Kidney (tissue), 14 donors: Measurements from ENCODE around the gene FANCB. TPM values are rescaled to one million over a fixed set of nuclear protein-coding genes. Genes with fewer than 3 reads are reported as not detected.

Experiments used
- DNase-seq, 5 donors: peaks; one replicate each; pipeline ENCODE4 v3.0.0-alpha.2; 2013 to 2020
- FAIRE-seq: peaks from 2 replicates; lab custom pipeline; 2012; peaks lifted over from hg19 to GRCh38; lab: Jason Lieb, UNC
- H3K27ac ChIP-seq, 2 donors: one replicate each; pipeline ENCODE4 v1.7.0; 2013; ENCODE audit warnings: low read depth in 2 of 2, low read length in 2 of 2, inconsistent platforms in 1 of 2
- H3K27me3 ChIP-seq: one replicate; pipeline ENCODE4 v1.7.1; 2013; ENCODE audit warnings: low read length, inconsistent platforms; ENCODE audit not compliant: control insufficient read depth, insufficient read depth
- H3K36me3 ChIP-seq, 3 donors: one replicate each; pipeline versions ENCODE4 v1.7.0 to v1.7.1; 2013; ENCODE audit warnings: low read length in 3 of 3, control low read depth in 1 of 3, inconsistent platforms in 1 of 3; ENCODE audit not compliant: insufficient read depth in 3 of 3, control insufficient read depth in 2 of 3
- H3K4me1 ChIP-seq, 3 donors: one replicate each; pipeline versions ENCODE4 v1.7.0 to v1.7.1; 2013; ENCODE audit warnings: low read length in 3 of 3, inconsistent platforms in 1 of 3, low read depth in 1 of 3; ENCODE audit not compliant: control insufficient read depth in 2 of 3, insufficient read depth in 2 of 3
- H3K4me3 ChIP-seq, 3 donors: one replicate each; pipeline versions ENCODE4 v1.7.0 to v1.8.1; 2013; ENCODE audit warnings: low read length in 3 of 3, control low read depth in 1 of 3, inconsistent platforms in 1 of 3
- H3K9ac ChIP-seq, 3 donors: one replicate each; pipeline versions ENCODE4 v1.7.0 to v1.7.1; 2013; ENCODE audit warnings: low read length in 3 of 3, control low read depth in 1 of 3, inconsistent platforms in 1 of 3
- H3K9me3 ChIP-seq, 3 donors: one replicate each; pipeline versions ENCODE4 v1.7.0 to v1.7.1; 2013; ENCODE audit warnings: low read length in 3 of 3, control low read depth in 1 of 3, inconsistent platforms in 1 of 3; ENCODE audit not compliant: control insufficient read depth in 2 of 3, insufficient read depth in 1 of 3
- CTCF ChIP-seq: IDR thresholded peaks from 3 replicates; pipeline ENCODE4 v1.5.1; 2012; ENCODE audit warnings: mild to moderate bottlenecking, moderate library complexity, borderline replicate concordance; ENCODE audit not compliant: insufficient read depth; ENCODE audit errors: extremely low read depth
- intact Hi-C: fragments of 100-400 bp; cut with DNase I; formaldehyde crosslinking; loops from one replicate; pipeline ENCODE4 v1.11.1; 2022
- polyA plus RNA-seq: library from polyadenylated mRNA; stranded (reverse); fragments of 350-450 nt; fragmentation: Illumina TruSeq; extraction: RNeasy Lipid Tissue Mini Kit (QIAGEN cat#74804); gene quantifications from one replicate; pipeline ENCODE4 v1.2.3, GENCODE V29; 2014; ENCODE audit warnings: low read depth, low replicate concordance; ENCODE audit not compliant: insufficient read depth
- total RNA-seq: library from RNA; stranded (reverse); fragmentation: NEBNext Ultra II Directional; extraction: Animal tissue kit (Norgen Biotek cat#: 25700); gene quantifications from one replicate; pipeline ENCODE4 v1.2.1, GENCODE V29; 2021
- donor health status: control.
- donor health status: control.
- donor health status: control.
- donor health status: control.
- donor health status: control.
- donor health status: DM: yes; HTN: yes; CAD: no.
- donor health status: Normal renal cell carcinoma (clear cell type).

Gene FANCB
- total and polyA plus RNA-seq, 2 donors from 2014 or later = 1.4 TPM; not detected in 1

- TF ChIP-seq CTCF = no peak
- DNase-seq (no peak), FAIRE-seq (no peak)
- no peaks in the 10 kb centered on the region for H3K36me3 ChIP-seq
- no peak overlapping the region for H3K4me3 ChIP-seq
- no peak overlapping the region for H3K27ac ChIP-seq
- peaks cover 2% of the 10 kb centered on the region for H3K27me3 ChIP-seq
- no peak overlapping the region for H3K9ac ChIP-seq
- intact Hi-C loops = no loop called here
- H3K4me1 ChIP-seq = no peaks in the 10 kb centered on the region
- H3K9me3 ChIP-seq = no peaks in the 10 kb centered on the region
Measured at GRCh38 chrX:14896273-14896672, 23.4 kb upstream of the FANCB start.

GRCh38 chrX:14886252-14886651, 13.4 kb upstream of the FANCB start:
- Histone ChIP-seq H3K27me3 (no peaks in the 10 kb centered on the region), H3K4me3 (no peak overlapping the region), H3K27ac (no peak overlapping the region), H3K4me1 (no peaks in the 10 kb centered on the region), H3K36me3 (no peaks in the 10 kb centered on the region), H3K9me3 (no peaks in the 10 kb centered on the region), H3K9ac (no peak overlapping the region)
- no peak for TF ChIP-seq CTCF
- intact Hi-C loops = no loop called here
- no peak for DNase-seq
- no peak for FAIRE-seq

GRCh38 chrX:14884714-14885113, 11.8 kb upstream of the FANCB start:
- Histone ChIP-seq H3K27ac (no peak overlapping the region), H3K4me3 (no peak overlapping the region), H3K4me1 (no peaks in the 10 kb centered on the region), H3K9ac (no peak overlapping the region), H3K9me3 (no peaks in the 10 kb centered on the region), H3K36me3 (no peaks in the 10 kb centered on the region), H3K27me3 (no peaks in the 10 kb centered on the region)
- intact Hi-C loops = no loop called here
- peak; percentile 57 for FAIRE-seq
- no peak for TF ChIP-seq CTCF
- no peak for DNase-seq

- FAIRE-seq (peak; percentile 19), DNase-seq (no peak)
- no peaks in the 10 kb centered on the region for H3K36me3 ChIP-seq
- H3K9ac ChIP-seq = no peak overlapping the region
- H3K9me3 ChIP-seq = no peaks in the 10 kb centered on the region
- H3K4me1 ChIP-seq = no peaks in the 10 kb centered on the region
- no peak overlapping the region for H3K4me3 ChIP-seq
- H3K27ac ChIP-seq = no peak overlapping the region
- intact Hi-C loops = no loop called here
- TF ChIP-seq CTCF = no peak
- no peaks in the 10 kb centered on the region for H3K27me3 ChIP-seq
Measured at GRCh38 chrX:14883826-14884225, 11.0 kb upstream of the FANCB start.
